Spleen (tissue), 7 donors: ENCODE measurements around the gene RFESD.
A peak's percentile ranks its signal among the peaks of the same experiment; 100 is the strongest.

Experiments
- POLR2A ChIP-seq, 3 donors: fragments of 450-650 bp; IDR thresholded peaks; one replicate each; pipeline ENCODE4 v1.5.1; 2017; ENCODE audit warnings: antibody characterized with exemption in 3 of 3, mild to moderate bottlenecking in 1 of 3
- POLR2AphosphoS5 ChIP-seq, 3 donors: sonication (generic); formaldehyde crosslinking; IDR thresholded peaks; one replicate each; pipeline ENCODE4 v1.5.1; 2017; ENCODE audit warnings: antibody characterized with exemption in 3 of 3
- TF ChIP-seq, protein P1 (sequence below), 11 experiments: fragments of 200-600 bp in 7 of 11; fragments of 450-650 bp in 4 of 11; sonication (generic) in 4 of 11; IDR thresholded peaks in 8 of 11; conservative IDR thresholded peaks in 3 of 11; 1 replicate in 7 of 11; 2 replicates in 4 of 11; pipeline versions ENCODE4 v1.4.0 to v1.8.0; 2016 to 2021; ENCODE audit warnings: antibody characterized with exemption in 11 of 11, inconsistent platforms in 4 of 11, mild to moderate bottlenecking in 1 of 11
- donor health status: DM: no; HTN: no; CAD: no; lungs with moderate emphysema.
- donor health status: DM: no; HTN: no; CAD: no.
- donor health status: DM: no; HTN: no; CAD: no.

DNA sequence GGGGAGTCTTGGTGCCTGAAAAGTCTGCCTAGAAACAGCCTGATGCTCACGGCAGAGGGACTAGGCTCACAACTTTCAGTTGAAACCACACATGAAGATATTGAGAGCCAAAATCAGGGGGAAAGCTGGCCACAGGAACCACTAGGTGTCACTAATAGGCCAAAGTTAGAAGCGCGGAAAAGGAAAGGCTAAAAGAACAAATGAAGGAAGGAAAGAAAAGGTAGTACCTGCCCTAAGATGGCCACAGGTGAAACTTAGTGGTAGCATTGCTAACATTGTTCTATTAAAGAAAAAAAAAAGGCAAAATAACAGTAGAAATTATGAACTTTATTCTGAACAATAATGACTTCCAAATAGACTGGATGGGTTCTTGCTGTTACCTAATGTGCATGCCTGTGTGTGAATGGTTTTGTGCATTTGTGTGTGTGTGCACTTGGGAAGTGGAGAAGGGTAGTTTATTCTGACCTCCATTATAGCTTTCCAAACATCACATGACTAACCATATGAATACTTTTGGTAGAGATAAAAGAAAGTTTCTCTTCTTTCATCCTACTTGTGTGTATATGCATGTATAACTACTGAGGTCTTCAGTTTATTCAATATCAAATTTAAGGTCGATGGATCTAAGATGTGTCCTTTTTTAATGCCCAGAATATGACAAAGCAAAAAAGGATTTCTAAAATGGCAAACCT lies 2.1 kb upstream of the RFESD start:
- TF ChIP-seq, protein P1, sequence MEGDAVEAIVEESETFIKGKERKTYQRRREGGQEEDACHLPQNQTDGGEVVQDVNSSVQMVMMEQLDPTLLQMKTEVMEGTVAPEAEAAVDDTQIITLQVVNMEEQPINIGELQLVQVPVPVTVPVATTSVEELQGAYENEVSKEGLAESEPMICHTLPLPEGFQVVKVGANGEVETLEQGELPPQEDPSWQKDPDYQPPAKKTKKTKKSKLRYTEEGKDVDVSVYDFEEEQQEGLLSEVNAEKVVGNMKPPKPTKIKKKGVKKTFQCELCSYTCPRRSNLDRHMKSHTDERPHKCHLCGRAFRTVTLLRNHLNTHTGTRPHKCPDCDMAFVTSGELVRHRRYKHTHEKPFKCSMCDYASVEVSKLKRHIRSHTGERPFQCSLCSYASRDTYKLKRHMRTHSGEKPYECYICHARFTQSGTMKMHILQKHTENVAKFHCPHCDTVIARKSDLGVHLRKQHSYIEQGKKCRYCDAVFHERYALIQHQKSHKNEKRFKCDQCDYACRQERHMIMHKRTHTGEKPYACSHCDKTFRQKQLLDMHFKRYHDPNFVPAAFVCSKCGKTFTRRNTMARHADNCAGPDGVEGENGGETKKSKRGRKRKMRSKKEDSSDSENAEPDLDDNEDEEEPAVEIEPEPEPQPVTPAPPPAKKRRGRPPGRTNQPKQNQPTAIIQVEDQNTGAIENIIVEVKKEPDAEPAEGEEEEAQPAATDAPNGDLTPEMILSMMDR (IDR thresholded peaks at IDR 0.05 in 8 of 11, conservative IDR thresholded peaks at IDR 0.05 in 3 of 11), result peak; percentile 29 to 80 (median 71)
- no peak for TF ChIP-seq POLR2AphosphoS5 (IDR thresholded peaks at IDR 0.05)
- TF ChIP-seq POLR2A (IDR thresholded peaks at IDR 0.05), result no peak
